HK-2 (cell line): ENCODE measurements around the gene ASXL1.
"Not testable (repeated sequence)": the region's sequence is repeated elsewhere in the genome, so short reads cannot be mapped to it uniquely, and the experiment has no call there.

ENCODE experiments used
- DNase-seq: peaks from one replicate; pipeline ENCODE4 v3.0.0-alpha.2; 2018; ENCODE audit not compliant: unreplicated experiment

Gene ASXL1

DNA sequence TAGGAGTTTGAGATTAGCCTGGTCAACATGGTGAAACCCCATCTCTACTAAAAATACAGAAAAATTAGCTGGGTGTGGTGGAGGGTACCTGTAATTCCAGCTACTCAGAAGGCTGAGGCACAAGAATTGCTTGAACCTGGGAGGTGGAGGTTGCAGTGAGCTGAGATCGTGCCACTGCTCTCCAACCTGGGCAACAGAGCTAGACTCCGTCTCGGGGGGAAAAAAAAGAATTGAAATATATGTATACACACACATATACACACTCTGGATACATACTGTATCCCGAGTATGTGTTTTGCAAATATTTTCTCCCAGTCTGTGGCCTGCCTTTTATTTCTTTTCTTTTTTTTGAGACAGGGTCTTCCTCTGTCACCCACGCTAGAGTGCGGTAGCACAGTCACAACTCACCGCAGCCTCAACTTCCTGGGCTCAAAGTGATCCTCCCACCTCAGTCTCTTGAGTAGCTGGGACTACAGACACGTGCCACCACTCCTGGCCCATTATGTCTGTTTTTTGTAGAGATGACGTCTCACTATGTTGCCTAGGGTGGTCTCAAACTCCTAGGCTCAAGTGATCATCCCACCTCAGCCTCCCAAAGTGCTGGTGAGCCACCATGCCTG lies 49.1 kb downstream of the ASXL1 start:
- not testable (repeated sequence) for DNase-seq

GRCh38 chr20:32411955-32412706 lies 54.0 kb downstream of the ASXL1 start:
- no peak for DNase-seq

GRCh38 chr20:32415494-32415893 lies 57.4 kb downstream of the ASXL1 start:
- no peak for DNase-seq

- DNase-seq = no peak
These were observed 58.1 kb downstream of the ASXL1 start for GRCh38 chr20:32416206-32416605.

- DNase-seq = no peak
These were observed 60.2 kb downstream of the ASXL1 start for GRCh38 chr20:32418376-32418775.

GRCh38 chr20:32421290-32421689 lies 63.2 kb downstream of the ASXL1 start:
- no peak for DNase-seq

DNA sequence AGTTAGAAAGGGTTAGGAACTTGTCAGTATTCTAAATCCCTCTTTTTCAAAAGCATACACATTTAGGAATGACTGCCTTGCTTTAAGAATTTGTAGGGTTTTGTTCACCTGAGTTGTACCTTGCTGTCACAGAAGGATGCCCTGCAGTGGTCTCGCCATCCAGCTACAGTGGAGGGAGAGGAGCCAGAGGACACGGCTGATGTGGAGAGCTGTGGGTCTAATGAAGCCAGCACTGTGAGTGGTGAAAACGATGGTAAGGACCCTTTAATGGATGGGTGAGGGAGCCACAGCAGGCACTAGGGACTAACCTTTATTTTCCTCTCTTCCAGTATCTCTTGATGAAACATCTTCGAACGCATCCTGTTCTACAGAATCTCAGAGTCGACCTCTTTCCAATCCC lies 69.9 kb downstream of the ASXL1 start:
- DNase-seq = no peak

GRCh38 chr20:32429343-32429742 lies 71.2 kb downstream of the ASXL1 start:
- no peak for DNase-seq

- no peak for DNase-seq
These were observed 71.7 kb downstream of the ASXL1 start for GRCh38 chr20:32429745-32430360.

DNA sequence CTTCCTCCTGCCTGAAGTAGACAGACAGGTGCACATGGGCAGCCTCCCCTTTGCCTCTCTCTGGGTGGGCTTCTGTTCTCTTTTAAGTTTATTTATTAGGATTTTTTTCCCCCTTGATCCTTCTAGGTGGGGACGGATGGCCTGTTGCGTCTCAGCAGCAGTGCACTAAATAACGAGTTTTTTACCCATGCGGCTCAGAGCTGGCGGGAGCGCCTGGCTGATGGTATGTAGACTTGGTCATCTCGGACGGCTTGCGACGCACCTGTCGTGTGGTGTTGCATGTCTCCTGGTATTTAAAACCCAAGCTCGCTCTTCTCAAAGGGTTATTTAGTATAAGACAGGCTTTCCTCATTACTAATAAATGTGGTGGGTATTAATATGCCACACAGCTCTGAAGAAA lies 73.3 kb downstream of the ASXL1 start:
- no peak for DNase-seq

DNA sequence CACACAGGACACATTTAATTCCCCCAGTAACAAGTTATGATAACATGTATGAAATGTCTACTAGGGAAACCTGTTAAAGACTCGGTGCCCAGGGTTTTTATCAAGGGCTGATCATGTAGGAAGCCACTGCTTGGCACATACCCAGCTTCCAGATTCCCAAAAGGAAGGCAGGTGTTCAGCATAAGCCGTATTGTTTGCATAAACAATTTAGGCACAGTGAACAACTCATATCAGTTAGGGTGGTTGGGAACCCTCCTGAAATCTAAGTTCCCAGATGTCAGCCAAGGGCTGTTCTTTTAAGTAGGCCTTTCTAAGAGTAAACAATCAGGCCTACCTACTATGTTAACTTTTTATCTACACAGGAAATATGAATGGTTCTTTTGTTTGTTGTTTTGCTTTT lies 74.1 kb downstream of the ASXL1 start:
- DNase-seq = no peak

- no peak for DNase-seq
These were observed 75.3 kb downstream of the ASXL1 start for GRCh38 chr20:32433311-32434021.

DNA sequence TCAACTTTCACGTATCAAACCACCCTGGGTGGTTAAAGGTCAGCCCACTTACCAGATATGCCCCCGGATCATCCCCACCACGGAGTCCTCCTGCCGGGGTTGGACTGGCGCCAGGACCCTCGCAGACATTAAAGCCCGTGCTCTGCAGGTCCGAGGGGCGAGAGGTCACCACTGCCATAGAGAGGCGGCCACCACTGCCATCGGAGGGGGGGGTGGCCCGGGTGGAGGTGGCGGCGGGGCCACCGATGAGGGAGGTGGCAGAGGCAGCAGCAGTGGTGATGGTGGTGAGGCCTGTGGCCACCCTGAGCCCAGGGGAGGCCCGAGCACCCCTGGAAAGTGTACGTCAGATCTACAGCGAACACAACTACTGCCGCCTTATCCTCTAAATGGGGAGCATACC lies 76.3 kb downstream of the ASXL1 start:
- DNase-seq = no peak

DNA sequence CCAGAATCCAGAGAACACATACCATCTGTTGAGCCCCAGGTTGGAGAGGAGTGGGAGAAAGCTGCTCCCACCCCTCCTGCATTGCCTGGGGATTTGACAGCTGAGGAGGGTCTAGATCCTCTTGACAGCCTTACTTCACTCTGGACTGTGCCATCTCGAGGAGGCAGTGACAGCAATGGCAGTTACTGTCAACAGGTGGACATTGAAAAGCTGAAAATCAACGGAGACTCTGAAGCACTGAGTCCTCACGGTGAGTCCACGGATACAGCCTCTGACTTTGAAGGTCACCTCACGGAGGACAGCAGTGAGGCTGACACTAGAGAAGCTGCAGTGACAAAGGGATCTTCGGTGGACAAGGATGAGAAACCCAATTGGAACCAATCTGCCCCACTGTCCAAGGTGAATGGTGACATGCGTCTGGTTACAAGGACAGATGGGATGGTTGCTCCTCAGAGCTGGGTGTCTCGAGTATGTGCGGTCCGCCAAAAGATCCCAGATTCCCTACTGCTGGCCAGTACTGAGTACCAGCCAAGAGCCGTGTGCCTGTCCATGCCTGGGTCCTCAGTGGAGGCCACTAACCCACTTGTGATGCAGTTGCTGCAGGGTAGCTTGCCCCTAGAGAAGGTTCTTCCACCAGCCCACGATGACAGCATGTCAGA lies 77.4 kb downstream of the ASXL1 start:
- no peak for DNase-seq

GRCh38 chr20:32436142-32436861 lies 78.2 kb downstream of the ASXL1 start:
- no peak for DNase-seq

DNA sequence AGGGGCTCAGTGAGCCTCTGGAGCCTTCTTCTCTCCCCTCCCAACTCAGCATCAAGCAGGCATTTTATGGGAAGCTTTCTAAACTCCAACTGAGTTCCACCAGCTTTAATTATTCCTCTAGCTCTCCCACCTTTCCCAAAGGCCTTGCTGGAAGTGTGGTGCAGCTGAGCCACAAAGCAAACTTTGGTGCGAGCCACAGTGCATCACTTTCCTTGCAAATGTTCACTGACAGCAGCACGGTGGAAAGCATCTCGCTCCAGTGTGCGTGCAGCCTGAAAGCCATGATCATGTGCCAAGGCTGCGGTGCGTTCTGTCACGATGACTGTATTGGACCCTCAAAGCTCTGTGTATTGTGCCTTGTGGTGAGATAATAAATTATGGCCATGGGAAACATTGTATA lies 78.8 kb downstream of the ASXL1 start:
- no peak for DNase-seq

DNA sequence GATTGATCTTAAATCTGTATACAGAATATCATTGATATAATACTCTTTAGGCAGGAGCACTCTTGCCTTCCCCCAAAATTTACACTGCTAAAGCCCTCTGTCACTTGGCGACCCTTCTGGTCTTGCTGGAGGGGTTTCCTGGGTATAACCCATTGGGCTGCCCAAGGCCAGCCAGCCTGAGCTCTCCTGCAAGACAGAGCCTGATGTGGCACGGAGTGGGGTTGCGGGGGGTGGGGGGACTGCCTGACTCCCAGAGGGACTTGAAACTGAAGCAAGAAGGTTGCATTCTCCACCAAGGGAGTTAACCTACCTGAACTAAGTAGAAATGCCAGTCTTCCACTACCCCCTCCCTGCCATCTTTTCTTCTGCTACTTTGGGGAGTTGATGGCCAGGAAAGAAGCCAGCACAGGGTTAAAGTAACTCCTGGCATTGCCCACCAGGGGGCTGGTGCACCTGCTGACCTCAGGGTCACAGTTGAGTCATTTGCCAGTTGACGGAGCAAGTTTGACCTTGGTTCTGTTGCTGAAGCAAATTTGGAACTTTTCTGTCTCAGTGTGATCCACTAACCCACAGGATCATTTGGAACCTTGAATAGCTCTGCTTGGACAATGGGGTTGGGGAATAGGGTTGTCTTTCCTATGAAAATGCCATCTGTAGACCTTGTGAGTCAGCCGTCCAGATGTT lies 79.4 kb downstream of the ASXL1 start:
- DNase-seq = no peak

GRCh38 chr20:32438331-32438858 lies 80.3 kb downstream of the ASXL1 start:
- no peak for DNase-seq

DNA sequence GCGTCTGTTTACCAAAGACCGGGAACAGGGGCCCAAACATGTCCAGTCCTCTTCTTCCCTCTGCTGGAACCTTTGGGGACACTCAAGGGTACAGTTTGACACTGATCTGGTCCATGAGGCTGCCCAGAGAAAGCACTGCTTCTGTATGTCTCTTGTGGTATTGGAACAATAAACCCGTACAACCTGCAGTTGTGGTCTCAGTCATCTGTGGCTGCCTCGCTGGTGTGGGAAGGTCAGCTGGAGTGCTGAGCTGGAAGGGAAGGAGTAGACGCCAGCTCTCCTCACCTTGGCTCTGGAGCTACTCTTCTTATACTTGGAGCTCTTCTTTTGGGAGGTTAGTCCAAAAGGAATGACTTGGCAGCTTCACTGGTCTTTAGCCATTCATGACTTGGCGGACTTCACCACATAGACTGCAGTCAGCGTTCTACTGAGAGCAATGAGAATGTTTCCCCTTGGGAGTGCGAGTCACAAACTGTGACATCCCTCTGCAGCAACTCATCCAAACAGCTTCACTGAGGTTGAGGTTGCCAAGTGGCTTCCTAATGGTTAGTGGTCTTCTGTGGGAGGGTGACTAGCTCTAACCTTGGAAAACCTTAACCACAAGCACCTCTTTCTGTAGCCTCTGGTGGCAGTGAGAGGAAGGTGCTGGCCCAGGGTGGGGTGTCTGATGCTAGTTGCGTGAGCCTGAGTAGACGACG lies 81.2 kb downstream of the ASXL1 start:
- DNase-seq = peak; percentile 57
